Kidney (tissue), 14 donors: ENCODE results near the gene ZNF471. TPM values are rescaled to one million over a fixed set of nuclear protein-coding genes. Genes with fewer than 3 reads are reported as not detected.

Experiments
- DNase-seq, 5 donors: peaks; one replicate each; pipeline ENCODE4 v3.0.0-alpha.2; 2013 to 2020
- FAIRE-seq: peaks from 2 replicates; lab custom pipeline; 2012; peaks lifted over from hg19 to GRCh38; lab: Jason Lieb, UNC
- H3K27ac ChIP-seq, 2 donors: one replicate each; pipeline ENCODE4 v1.7.0; 2013; ENCODE audit warnings: low read depth in 2 of 2, low read length in 2 of 2, inconsistent platforms in 1 of 2
- H3K27me3 ChIP-seq: one replicate; pipeline ENCODE4 v1.7.1; 2013; ENCODE audit warnings: low read length, inconsistent platforms; ENCODE audit not compliant: control insufficient read depth, insufficient read depth
- H3K36me3 ChIP-seq, 3 donors: one replicate each; pipeline versions ENCODE4 v1.7.0 to v1.7.1; 2013; ENCODE audit warnings: low read length in 3 of 3, control low read depth in 1 of 3, inconsistent platforms in 1 of 3; ENCODE audit not compliant: insufficient read depth in 3 of 3, control insufficient read depth in 2 of 3
- H3K4me1 ChIP-seq, 3 donors: one replicate each; pipeline versions ENCODE4 v1.7.0 to v1.7.1; 2013; ENCODE audit warnings: low read length in 3 of 3, inconsistent platforms in 1 of 3, low read depth in 1 of 3; ENCODE audit not compliant: control insufficient read depth in 2 of 3, insufficient read depth in 2 of 3
- H3K4me3 ChIP-seq, 3 donors: one replicate each; pipeline versions ENCODE4 v1.7.0 to v1.8.1; 2013; ENCODE audit warnings: low read length in 3 of 3, control low read depth in 1 of 3, inconsistent platforms in 1 of 3
- H3K9ac ChIP-seq, 3 donors: one replicate each; pipeline versions ENCODE4 v1.7.0 to v1.7.1; 2013; ENCODE audit warnings: low read length in 3 of 3, control low read depth in 1 of 3, inconsistent platforms in 1 of 3
- H3K9me3 ChIP-seq, 3 donors: one replicate each; pipeline versions ENCODE4 v1.7.0 to v1.7.1; 2013; ENCODE audit warnings: low read length in 3 of 3, control low read depth in 1 of 3, inconsistent platforms in 1 of 3; ENCODE audit not compliant: control insufficient read depth in 2 of 3, insufficient read depth in 1 of 3
- intact Hi-C: fragments of 100-400 bp; cut with DNase I; formaldehyde crosslinking; loops from one replicate; pipeline ENCODE4 v1.11.1; 2022
- polyA plus RNA-seq: library from polyadenylated mRNA; stranded (reverse); fragments of 350-450 nt; fragmentation: Illumina TruSeq; extraction: RNeasy Lipid Tissue Mini Kit (QIAGEN cat#74804); gene quantifications from one replicate; pipeline ENCODE4 v1.2.3, GENCODE V29; 2014; ENCODE audit warnings: low read depth, low replicate concordance; ENCODE audit not compliant: insufficient read depth
- total RNA-seq: library from RNA; stranded (reverse); fragmentation: NEBNext Ultra II Directional; extraction: Animal tissue kit (Norgen Biotek cat#: 25700); gene quantifications from one replicate; pipeline ENCODE4 v1.2.1, GENCODE V29; 2021
- TF ChIP-seq, protein P1 (sequence below): IDR thresholded peaks from 3 replicates; pipeline ENCODE4 v1.5.1; 2012; ENCODE audit warnings: mild to moderate bottlenecking, moderate library complexity, borderline replicate concordance; ENCODE audit not compliant: insufficient read depth; ENCODE audit errors: extremely low read depth
- donor health status: control.
- donor health status: control.
- donor health status: control.
- donor health status: control.
- donor health status: control.
- donor health status: DM: yes; HTN: yes; CAD: no.
- donor health status: Normal renal cell carcinoma (clear cell type).

The ZNF471 gene
- total and polyA plus RNA-seq, 2 donors from 2014 or later = 2.6 to 9.3 TPM

DNA sequence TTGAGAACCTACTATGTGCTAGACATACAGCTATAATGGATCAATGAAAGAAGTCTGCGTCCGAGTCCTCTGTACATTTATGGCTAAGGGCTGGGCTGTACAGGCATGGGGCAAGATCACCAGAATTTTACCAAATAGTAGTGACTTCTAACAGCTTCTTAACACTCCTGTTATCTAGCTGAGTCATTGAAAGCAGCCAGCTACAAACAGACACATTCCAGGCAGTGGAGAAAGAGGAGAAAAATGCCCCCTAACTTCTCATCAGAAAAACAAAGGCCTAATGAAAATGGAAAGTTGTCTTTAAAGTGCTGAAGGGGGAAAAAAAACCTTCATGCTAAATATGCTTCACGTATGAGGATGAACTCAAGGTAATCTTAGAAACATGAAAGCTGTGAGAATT lies 16.3 kb upstream of the ZNF471 start:
- intact Hi-C loops = no loop called here
- no peak for FAIRE-seq
- H3K9me3 ChIP-seq = peaks cover 0 to 24% (median 2%) of the 10 kb centered on the region in 3 donors

DNA sequence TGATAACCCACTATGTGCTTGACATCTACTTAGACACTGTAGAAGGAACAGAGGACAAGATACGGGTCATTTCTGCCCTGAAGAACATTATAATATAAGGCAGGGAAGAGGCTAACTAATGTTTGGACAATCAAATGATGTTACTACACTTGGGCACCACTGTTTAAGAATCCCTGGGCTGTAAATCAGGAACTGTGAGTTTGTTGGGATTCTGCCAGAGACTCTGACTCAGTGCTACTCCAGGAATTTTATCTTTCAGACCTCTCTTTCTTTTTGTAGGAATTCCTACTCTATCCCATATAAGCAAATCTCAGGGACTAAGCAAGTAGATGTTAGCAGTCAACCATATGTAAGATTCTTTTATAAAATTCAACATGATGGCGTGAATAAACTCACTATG lies 3.1 kb upstream of the ZNF471 start:
- no peak overlapping the region for H3K4me3 ChIP-seq
- FAIRE-seq = no peak
- TF ChIP-seq, protein P1, sequence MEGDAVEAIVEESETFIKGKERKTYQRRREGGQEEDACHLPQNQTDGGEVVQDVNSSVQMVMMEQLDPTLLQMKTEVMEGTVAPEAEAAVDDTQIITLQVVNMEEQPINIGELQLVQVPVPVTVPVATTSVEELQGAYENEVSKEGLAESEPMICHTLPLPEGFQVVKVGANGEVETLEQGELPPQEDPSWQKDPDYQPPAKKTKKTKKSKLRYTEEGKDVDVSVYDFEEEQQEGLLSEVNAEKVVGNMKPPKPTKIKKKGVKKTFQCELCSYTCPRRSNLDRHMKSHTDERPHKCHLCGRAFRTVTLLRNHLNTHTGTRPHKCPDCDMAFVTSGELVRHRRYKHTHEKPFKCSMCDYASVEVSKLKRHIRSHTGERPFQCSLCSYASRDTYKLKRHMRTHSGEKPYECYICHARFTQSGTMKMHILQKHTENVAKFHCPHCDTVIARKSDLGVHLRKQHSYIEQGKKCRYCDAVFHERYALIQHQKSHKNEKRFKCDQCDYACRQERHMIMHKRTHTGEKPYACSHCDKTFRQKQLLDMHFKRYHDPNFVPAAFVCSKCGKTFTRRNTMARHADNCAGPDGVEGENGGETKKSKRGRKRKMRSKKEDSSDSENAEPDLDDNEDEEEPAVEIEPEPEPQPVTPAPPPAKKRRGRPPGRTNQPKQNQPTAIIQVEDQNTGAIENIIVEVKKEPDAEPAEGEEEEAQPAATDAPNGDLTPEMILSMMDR = no peak
- H3K36me3 ChIP-seq = no peaks in the 10 kb centered on the region
- H3K9me3 ChIP-seq = peaks cover 0 to 2% (median 0%) of the 10 kb centered on the region in 3 donors
- no peak overlapping the region for H3K27ac ChIP-seq
- H3K9ac ChIP-seq = no peak overlapping the region
- no peaks in the 10 kb centered on the region for H3K27me3 ChIP-seq
- H3K4me1 ChIP-seq = peaks cover 4 to 11% (median 4%) of the 10 kb centered on the region in 3 donors
- intact Hi-C loops = no loop called here
- DNase-seq = no peak

More for the DNA sequence above, 16.3 kb upstream of the ZNF471 start:
- H3K4me1 ChIP-seq = no peaks in the 10 kb centered on the region
- H3K27ac ChIP-seq = no peak overlapping the region
- TF ChIP-seq, protein P1 = no peak
- no peak for DNase-seq
- H3K27me3 ChIP-seq = no peaks in the 10 kb centered on the region
- no peak overlapping the region for H3K4me3 ChIP-seq
- H3K9ac ChIP-seq = no peak overlapping the region
- H3K36me3 ChIP-seq = peaks cover 3 to 14% (median 4%) of the 10 kb centered on the region in 3 donors

GRCh38 chr19:56508290-56508778 lies 679 bp downstream of the ZNF471 start:
- TF ChIP-seq, protein P1 = no peak
- H3K4me3 ChIP-seq = peak overlapping the region; percentile 78 to 100 (median 96)
- H3K9me3 ChIP-seq = peaks cover 0 to 4% (median 2%) of the 10 kb centered on the region in 3 donors
- H3K27me3 ChIP-seq = no peaks in the 10 kb centered on the region
- H3K36me3 ChIP-seq = peaks cover 0 to 4% (median 3%) of the 10 kb centered on the region in 3 donors
- peaks cover 4 to 11% (median 4%) of the 10 kb centered on the region in 3 donors for H3K4me1 ChIP-seq
- peak overlapping the region; percentile 62 to 100 (median 72) for H3K9ac ChIP-seq
- peak overlapping the region; percentile 96 to 97 for H3K27ac ChIP-seq
- FAIRE-seq = no peak
- peak in 1 of 5 donors; percentile 38 for DNase-seq
- intact Hi-C loops = no loop called here
